Measurements from ENCODE around the gene FAM20B. TPM values are rescaled to one million over a fixed set of nuclear protein-coding genes. Genes with fewer than 3 reads are reported as not detected.
"Not testable (repeated sequence)": the region's sequence is repeated elsewhere in the genome, so short reads cannot be mapped to it uniquely, and the experiment has no call there.

The FAM20B gene
- total and polyA plus RNA-seq, 2 donors (not counting 1 experiment from before 2014, with no cell fraction given), result 5.2 to 32.8 TPM

DNA sequence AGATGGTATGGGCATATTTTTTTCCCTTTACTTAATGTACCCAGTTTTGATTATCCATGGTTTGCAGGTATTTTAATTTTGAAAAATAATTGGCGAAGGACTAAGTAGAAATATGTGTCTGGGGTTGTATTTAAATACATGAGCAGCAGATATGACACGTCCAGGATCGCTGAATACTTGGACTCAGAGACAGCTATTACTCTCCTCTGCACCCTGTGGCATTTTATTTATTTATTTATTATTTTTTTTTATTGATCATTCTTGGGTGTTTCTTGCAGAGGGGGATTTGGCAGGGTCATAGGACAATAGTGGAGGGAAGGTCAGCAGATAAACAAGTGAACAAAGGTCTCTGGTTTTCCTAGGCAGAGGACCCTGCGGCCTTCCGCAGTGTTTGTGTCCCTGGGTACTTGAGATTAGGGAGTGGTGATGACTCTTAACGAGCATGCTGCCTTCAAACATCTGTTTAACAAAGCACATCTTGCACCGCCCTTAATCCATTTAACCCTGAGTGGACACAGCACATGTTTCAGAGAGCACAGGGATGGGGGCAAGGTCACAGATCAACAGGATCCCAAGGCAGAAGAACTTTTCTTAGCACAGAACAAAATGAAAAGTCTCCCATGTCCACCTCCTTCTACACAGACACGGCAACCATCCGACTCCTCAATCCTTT lies 13.9 kb downstream of the FAM20B start:
- H3K27ac ChIP-seq (ENCODE audit: low read length in 2 of 2); H3K4me2 ChIP-seq (replicated peaks; ENCODE audit: low read depth, low read length, poor library complexity, severe bottlenecking); H3K9me3 ChIP-seq (ENCODE audit: control extremely low read depth in 1 of 3, control insufficient read depth in 2 of 3, insufficient read depth in 1 of 3, low read length in 2 of 3); H3K4me3 ChIP-seq (ENCODE audit: control extremely low read depth in 1 of 5, extremely low read depth in 1 of 5, insufficient read depth in 1 of 5, low read depth in 2 of 5, low read length in 4 of 5); DNase-seq; H2AFZ ChIP-seq (ENCODE audit: insufficient read depth, low read depth, low read length, poor library complexity, severe bottlenecking); H3K9ac ChIP-seq (ENCODE audit: low read length); H3K36me3 ChIP-seq (replicated peaks in 1 of 2; ENCODE audit: control extremely low read depth in 1 of 2, control insufficient read depth in 1 of 2, extremely low read depth in 1 of 2, insufficient read depth in 2 of 2, low read length in 1 of 2); H3K4me3 Mint-ChIP-seq; POLR2A ChIA-PET; ATAC-seq (ENCODE audit: low read depth); H3K27me3 Mint-ChIP-seq; H3K27ac Mint-ChIP-seq; H3K9me3 Mint-ChIP-seq (ENCODE audit: insufficient read depth); intact Hi-C loops (cut with micrococcal nuclease); H3K27me3 ChIP-seq (replicated peaks in 1 of 4; ENCODE audit: control extremely low read depth in 1 of 4, control insufficient read depth in 3 of 4, insufficient read depth in 4 of 4, low read length in 3 of 4): not testable (repeated sequence)
- CTCF ChIA-PET, result interaction anchor here (0.6 kb wide), 1 partner anchor 508 kb away, joined by 3 read pairs; no protein-coding TSS in a partner anchor
- 100% methylated on average over 2 of the region's 9 CpGs for WGBS (ENCODE audit: insufficient coverage)
- H3K4me1 ChIP-seq (ENCODE audit: control insufficient read depth in 2 of 2, insufficient read depth in 2 of 2, low read length in 2 of 2), result peaks cover 22 to 30% of the 10 kb centered on the region in 2 donors
- H3K79me2 ChIP-seq (ENCODE audit: control insufficient read depth, insufficient read depth, low read length), result peaks cover 72% of the 10 kb centered on the region
- H3K4me1 Mint-ChIP-seq, result peaks cover 52% of the 10 kb centered on the region
- H4K20me1 ChIP-seq (ENCODE audit: control insufficient read depth, insufficient read depth, low read length, poor library complexity, severe bottlenecking), result peaks cover 15% of the 10 kb centered on the region

GRCh38 chr1:179040175-179040551 lies 14.5 kb downstream of the FAM20B start:
- H3K9ac ChIP-seq (ENCODE audit: low read length); DNase-seq; H3K27me3 ChIP-seq (replicated peaks in 1 of 4; ENCODE audit: control extremely low read depth in 1 of 4, control insufficient read depth in 3 of 4, insufficient read depth in 4 of 4, low read length in 3 of 4); H3K36me3 ChIP-seq (replicated peaks in 1 of 2; ENCODE audit: control extremely low read depth in 1 of 2, control insufficient read depth in 1 of 2, extremely low read depth in 1 of 2, insufficient read depth in 2 of 2, low read length in 1 of 2); H2AFZ ChIP-seq (ENCODE audit: insufficient read depth, low read depth, low read length, poor library complexity, severe bottlenecking); CTCF ChIA-PET; H3K4me3 Mint-ChIP-seq; H3K4me2 ChIP-seq (replicated peaks; ENCODE audit: low read depth, low read length, poor library complexity, severe bottlenecking); H3K27me3 Mint-ChIP-seq; H3K27ac Mint-ChIP-seq; H3K9me3 ChIP-seq (ENCODE audit: control extremely low read depth in 1 of 3, control insufficient read depth in 2 of 3, insufficient read depth in 1 of 3, low read length in 2 of 3); H3K27ac ChIP-seq (ENCODE audit: low read length in 2 of 2); H3K4me3 ChIP-seq (ENCODE audit: control extremely low read depth in 1 of 5, extremely low read depth in 1 of 5, insufficient read depth in 1 of 5, low read depth in 2 of 5, low read length in 4 of 5); POLR2A ChIA-PET; intact Hi-C loops (cut with micrococcal nuclease); H3K9me3 Mint-ChIP-seq (ENCODE audit: insufficient read depth); ATAC-seq (ENCODE audit: low read depth): not testable (repeated sequence)
- H3K4me1 Mint-ChIP-seq, result peaks cover 47% of the 10 kb centered on the region
- 100% methylated on average over 2 of the region's 27 CpGs for WGBS (ENCODE audit: insufficient coverage)
- Histone ChIP-seq H4K20me1 (ENCODE audit: control insufficient read depth, insufficient read depth, low read length, poor library complexity, severe bottlenecking) (peaks cover 15% of the 10 kb centered on the region), H3K79me2 (ENCODE audit: control insufficient read depth, insufficient read depth, low read length) (peaks cover 67% of the 10 kb centered on the region), H3K4me1 (ENCODE audit: control insufficient read depth in 2 of 2, insufficient read depth in 2 of 2, low read length in 2 of 2) (peaks cover 16 to 25% of the 10 kb centered on the region in 2 donors)

Data from B cell (primary cell).